ENCODE data around the gene RRAGC. TPM values are rescaled to one million over a fixed set of nuclear protein-coding genes. Genes with fewer than 3 reads are reported as not detected.

Gene RRAGC
- total and polyA plus RNA-seq, 2 donors from 2014 or later = 22.9 to 27.3 TPM

- TF ChIP-seq CTCF (IDR thresholded peaks at IDR 0.05; ENCODE audit: borderline replicate concordance, extremely low read depth, insufficient read depth) = no peak
- Histone ChIP-seq H3K4me3 (ENCODE audit: low read length in 3 of 3) (no peak overlapping the region), H3K27me3 (ENCODE audit: control insufficient read depth, insufficient read depth, low read length) (no peaks in the 10 kb centered on the region), H3K36me3 (ENCODE audit: control insufficient read depth in 2 of 3, insufficient read depth in 3 of 3, low read length in 3 of 3) (no peaks in the 10 kb centered on the region), H3K9ac (ENCODE audit: low read length in 3 of 3) (no peak overlapping the region), H3K4me1 (ENCODE audit: control insufficient read depth in 2 of 3, insufficient read depth in 2 of 3, low read depth in 1 of 3, low read length in 3 of 3) (no peaks in the 10 kb centered on the region), H3K9me3 (ENCODE audit: control insufficient read depth in 2 of 3, insufficient read depth in 1 of 3, low read length in 3 of 3) (no peaks in the 10 kb centered on the region), H3K27ac (ENCODE audit: low read depth in 2 of 2, low read length in 2 of 2) (no peak overlapping the region)
- no peak for DNase-seq
- FAIRE-seq = no peak
- intact Hi-C loops (cut with DNase I) = no loop called here
Measured at GRCh38 chr1:38826886-38827285, 32.7 kb downstream of the RRAGC start.

- no peak for FAIRE-seq
- H3K27me3 ChIP-seq (ENCODE audit: control insufficient read depth, insufficient read depth, low read length) = no peaks in the 10 kb centered on the region
Measured at GRCh38 chr1:38826262-38826661, 33.3 kb downstream of the RRAGC start.

GRCh38 chr1:38820860-38821259 lies 38.7 kb downstream of the RRAGC start:
- Histone ChIP-seq H3K4me3 (ENCODE audit: low read length in 3 of 3) (no peak overlapping the region), H3K27ac (ENCODE audit: low read depth in 2 of 2, low read length in 2 of 2) (no peak overlapping the region), H3K4me1 (ENCODE audit: control insufficient read depth in 2 of 3, insufficient read depth in 2 of 3, low read depth in 1 of 3, low read length in 3 of 3) (peaks cover 0 to 5% (median 0%) of the 10 kb centered on the region in 3 donors), H3K36me3 (ENCODE audit: control insufficient read depth in 2 of 3, insufficient read depth in 3 of 3, low read length in 3 of 3) (no peaks in the 10 kb centered on the region), H3K27me3 (ENCODE audit: control insufficient read depth, insufficient read depth, low read length) (no peaks in the 10 kb centered on the region), H3K9me3 (ENCODE audit: control insufficient read depth in 2 of 3, insufficient read depth in 1 of 3, low read length in 3 of 3) (peaks cover 0 to 8% (median 0%) of the 10 kb centered on the region in 3 donors), H3K9ac (ENCODE audit: low read length in 3 of 3) (no peak overlapping the region)
- no peak for TF ChIP-seq CTCF (IDR thresholded peaks at IDR 0.05; ENCODE audit: borderline replicate concordance, extremely low read depth, insufficient read depth)
- intact Hi-C loops (cut with DNase I) = no loop called here
- FAIRE-seq (no peak), DNase-seq (no peak)

More at GRCh38 chr1:38826262-38826661, 33.3 kb downstream of the RRAGC start:
- Histone ChIP-seq H3K4me3 (ENCODE audit: low read length in 3 of 3) (no peak overlapping the region), H3K9me3 (ENCODE audit: control insufficient read depth in 2 of 3, insufficient read depth in 1 of 3, low read length in 3 of 3) (no peaks in the 10 kb centered on the region), H3K4me1 (ENCODE audit: control insufficient read depth in 2 of 3, insufficient read depth in 2 of 3, low read depth in 1 of 3, low read length in 3 of 3) (no peaks in the 10 kb centered on the region), H3K9ac (ENCODE audit: low read length in 3 of 3) (no peak overlapping the region), H3K36me3 (ENCODE audit: control insufficient read depth in 2 of 3, insufficient read depth in 3 of 3, low read length in 3 of 3) (no peaks in the 10 kb centered on the region), H3K27ac (ENCODE audit: low read depth in 2 of 2, low read length in 2 of 2) (no peak overlapping the region)
- TF ChIP-seq CTCF (IDR thresholded peaks at IDR 0.05; ENCODE audit: borderline replicate concordance, extremely low read depth, insufficient read depth) = no peak
- intact Hi-C loops (cut with DNase I) = no loop called here
- no peak for DNase-seq

DNA sequence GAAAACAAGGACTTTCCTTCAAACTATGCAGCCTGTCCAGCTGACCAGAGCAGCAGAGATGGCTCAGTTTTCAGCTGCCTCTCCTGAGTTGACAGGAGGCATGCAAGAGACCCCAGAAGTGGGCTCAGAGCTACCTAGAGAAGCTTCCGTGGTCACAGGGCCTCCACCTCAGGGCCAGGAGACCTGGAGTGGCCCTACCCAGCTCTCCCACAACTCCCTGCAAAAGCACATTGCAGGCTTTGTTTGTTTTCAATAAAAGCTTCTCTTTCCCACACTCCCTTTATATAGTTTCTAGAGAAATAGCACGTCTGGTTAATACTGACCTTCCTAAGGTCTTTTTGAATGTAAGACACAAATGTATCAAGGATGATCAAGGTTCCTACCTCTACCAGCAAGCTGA lies 40.1 kb downstream of the RRAGC start:
- no peak overlapping the region for H3K27ac ChIP-seq (ENCODE audit: low read depth in 2 of 2, low read length in 2 of 2)
- FAIRE-seq (no peak), DNase-seq (no peak)
- no peaks in the 10 kb centered on the region for H3K27me3 ChIP-seq (ENCODE audit: control insufficient read depth, insufficient read depth, low read length)
- peaks cover 0 to 5% (median 0%) of the 10 kb centered on the region in 3 donors for H3K4me1 ChIP-seq (ENCODE audit: control insufficient read depth in 2 of 3, insufficient read depth in 2 of 3, low read depth in 1 of 3, low read length in 3 of 3)
- intact Hi-C loops (cut with DNase I) = no loop called here
- peaks cover 0 to 8% (median 0%) of the 10 kb centered on the region in 3 donors for H3K9me3 ChIP-seq (ENCODE audit: control insufficient read depth in 2 of 3, insufficient read depth in 1 of 3, low read length in 3 of 3)
- H3K36me3 ChIP-seq (ENCODE audit: control insufficient read depth in 2 of 3, insufficient read depth in 3 of 3, low read length in 3 of 3) = no peaks in the 10 kb centered on the region
- H3K4me3 ChIP-seq (ENCODE audit: low read length in 3 of 3) = no peak overlapping the region
- H3K9ac ChIP-seq (ENCODE audit: low read length in 3 of 3) = no peak overlapping the region
- no peak for TF ChIP-seq CTCF (IDR thresholded peaks at IDR 0.05; ENCODE audit: borderline replicate concordance, extremely low read depth, insufficient read depth)
